Measurements from ENCODE around the gene EIF5A. TPM values are rescaled to one million over a fixed set of nuclear protein-coding genes. Genes with fewer than 3 reads are reported as not detected.

Gene EIF5A
- total and polyA plus RNA-seq, 8 donors, result 104 to 220 (median 187) TPM

- no peak for ATAC-seq
- no peak for DNase-seq
- H3K27me3 ChIP-seq, result no peaks in the 10 kb centered on the region
- H3K27ac ChIP-seq, result no peak overlapping the region
- H3K36me3 ChIP-seq, result no peaks in the 10 kb centered on the region
- H3K4me1 ChIP-seq, result peaks cover 0 to 11% (median 4%) of the 10 kb centered on the region in 3 donors
- H3K4me3 ChIP-seq, result no peak overlapping the region
- H3K9me3 ChIP-seq, result no peaks in the 10 kb centered on the region
- TF ChIP-seq CTCF (IDR thresholded peaks at IDR 0.05), result no peak
- intact Hi-C loops (cut with DNase I), result loop anchor here in 1 of 3 donors (10.0 kb wide), 1 partner anchor 245 kb away; the partner anchor contains the start of gene SLC16A11
- 86 to 88% methylated on average over 19 of the region's 19 CpGs for WGBS, 2 donors
- FAIRE-seq, result no peak
Measured at GRCh38 chr17:7290166-7290565, 17.3 kb upstream of the EIF5A start.

GRCh38 chr17:7290685-7291084 lies 16.7 kb upstream of the EIF5A start:
- peaks cover 0 to 14% (median 5%) of the 10 kb centered on the region in 3 donors for H3K4me1 ChIP-seq
- 74 to 81% methylated on average over 11 of the region's 11 CpGs for WGBS, 2 donors
- intact Hi-C loops (cut with DNase I), result loop anchor here in 1 of 3 donors (10.0 kb wide), 1 partner anchor 246 kb away; the partner anchor contains the start of gene SLC16A11
- H3K36me3 ChIP-seq, result no peaks in the 10 kb centered on the region
- DNase-seq (no peak), ATAC-seq (no peak), FAIRE-seq (no peak)
- no peak overlapping the region for H3K4me3 ChIP-seq
- no peaks in the 10 kb centered on the region for H3K9me3 ChIP-seq
- no peak for TF ChIP-seq CTCF (IDR thresholded peaks at IDR 0.05)
- no peak overlapping the region for H3K27ac ChIP-seq
- H3K27me3 ChIP-seq, result no peaks in the 10 kb centered on the region

- WGBS, 2 donors, result 73 to 81% methylated on average over 2 of the region's 2 CpGs
- TF ChIP-seq CTCF (IDR thresholded peaks at IDR 0.05), result no peak
- no peak overlapping the region for H3K4me3 ChIP-seq
- no peak for DNase-seq
- no peaks in the 10 kb centered on the region for H3K36me3 ChIP-seq
- intact Hi-C loops (cut with DNase I), result loop anchor here in 1 of 3 donors (10.0 kb wide), 1 partner anchor 247 kb away; the partner anchor contains the start of gene SLC16A11
- ATAC-seq, result no peak
- H3K9me3 ChIP-seq, result no peaks in the 10 kb centered on the region
- H3K27ac ChIP-seq, result no peak overlapping the region
- no peak for FAIRE-seq
- H3K27me3 ChIP-seq, result no peaks in the 10 kb centered on the region
- peaks cover 0 to 18% (median 13%) of the 10 kb centered on the region in 3 donors for H3K4me1 ChIP-seq
Measured at GRCh38 chr17:7292194-7292593, 15.2 kb upstream of the EIF5A start.

- intact Hi-C loops (cut with DNase I), result loop anchor here in 1 of 3 donors (10.0 kb wide), 1 partner anchor 248 kb away; the partner anchor contains the start of gene SLC16A11
- DNase-seq, result no peak
Measured at GRCh38 chr17:7292729-7293128, 14.7 kb upstream of the EIF5A start.

More at GRCh38 chr17:7292729-7293128, 14.7 kb upstream of the EIF5A start:
- ATAC-seq, result no peak
- 55 to 59% methylated on average over 6 of the region's 6 CpGs for WGBS, 2 donors
- peaks cover 0 to 18% (median 13%) of the 10 kb centered on the region in 3 donors for H3K4me1 ChIP-seq
- no peak overlapping the region for H3K27ac ChIP-seq
- no peak overlapping the region for H3K4me3 ChIP-seq
- no peaks in the 10 kb centered on the region for H3K9me3 ChIP-seq
- H3K36me3 ChIP-seq, result no peaks in the 10 kb centered on the region
- H3K27me3 ChIP-seq, result no peaks in the 10 kb centered on the region
- no peak for FAIRE-seq
- TF ChIP-seq CTCF (IDR thresholded peaks at IDR 0.05), result no peak

Measured in pancreas (tissue), 10 donors.